AG09309 (cell line): ENCODE data around the gene MED20.

Experiments
- DNase-seq: peaks from one replicate; pipeline ENCODE4 v3.0.0-alpha.2; 2010; ENCODE audit warnings: low read depth
- H3K4me3 ChIP-seq: 2 replicates; pipeline ENCODE4 v1.5.1; 2011; ENCODE audit warnings: mild to moderate bottlenecking, low read depth, low read length, moderate library complexity; ENCODE audit not compliant: control insufficient read depth
- TF ChIP-seq, protein P1 (sequence below): IDR thresholded peaks from 2 replicates; pipeline ENCODE4 v1.5.1; 2011; ENCODE audit warnings: mild to moderate bottlenecking, low read depth, low read length, inconsistent platforms; ENCODE audit not compliant: insufficient read depth, control insufficient read depth; ENCODE audit errors: missing control alignments

MED20 gene

GRCh38 chr6:41965429-41966213 is 44.7 kb upstream of the MED20 start:
- TF ChIP-seq, protein P1, sequence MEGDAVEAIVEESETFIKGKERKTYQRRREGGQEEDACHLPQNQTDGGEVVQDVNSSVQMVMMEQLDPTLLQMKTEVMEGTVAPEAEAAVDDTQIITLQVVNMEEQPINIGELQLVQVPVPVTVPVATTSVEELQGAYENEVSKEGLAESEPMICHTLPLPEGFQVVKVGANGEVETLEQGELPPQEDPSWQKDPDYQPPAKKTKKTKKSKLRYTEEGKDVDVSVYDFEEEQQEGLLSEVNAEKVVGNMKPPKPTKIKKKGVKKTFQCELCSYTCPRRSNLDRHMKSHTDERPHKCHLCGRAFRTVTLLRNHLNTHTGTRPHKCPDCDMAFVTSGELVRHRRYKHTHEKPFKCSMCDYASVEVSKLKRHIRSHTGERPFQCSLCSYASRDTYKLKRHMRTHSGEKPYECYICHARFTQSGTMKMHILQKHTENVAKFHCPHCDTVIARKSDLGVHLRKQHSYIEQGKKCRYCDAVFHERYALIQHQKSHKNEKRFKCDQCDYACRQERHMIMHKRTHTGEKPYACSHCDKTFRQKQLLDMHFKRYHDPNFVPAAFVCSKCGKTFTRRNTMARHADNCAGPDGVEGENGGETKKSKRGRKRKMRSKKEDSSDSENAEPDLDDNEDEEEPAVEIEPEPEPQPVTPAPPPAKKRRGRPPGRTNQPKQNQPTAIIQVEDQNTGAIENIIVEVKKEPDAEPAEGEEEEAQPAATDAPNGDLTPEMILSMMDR, result no peak
- no peak overlapping the region for H3K4me3 ChIP-seq
- no peak for DNase-seq

- TF ChIP-seq, protein P1, result no peak
- no peak overlapping the region for H3K4me3 ChIP-seq
- DNase-seq, result no peak
Measured at GRCh38 chr6:41964201-41964887, 43.4 kb upstream of the MED20 start.

GRCh38 chr6:41963371-41963770 is 42.4 kb upstream of the MED20 start:
- H3K4me3 ChIP-seq, result no peak overlapping the region
- TF ChIP-seq, protein P1, result no peak
- DNase-seq, result no peak

DNA sequence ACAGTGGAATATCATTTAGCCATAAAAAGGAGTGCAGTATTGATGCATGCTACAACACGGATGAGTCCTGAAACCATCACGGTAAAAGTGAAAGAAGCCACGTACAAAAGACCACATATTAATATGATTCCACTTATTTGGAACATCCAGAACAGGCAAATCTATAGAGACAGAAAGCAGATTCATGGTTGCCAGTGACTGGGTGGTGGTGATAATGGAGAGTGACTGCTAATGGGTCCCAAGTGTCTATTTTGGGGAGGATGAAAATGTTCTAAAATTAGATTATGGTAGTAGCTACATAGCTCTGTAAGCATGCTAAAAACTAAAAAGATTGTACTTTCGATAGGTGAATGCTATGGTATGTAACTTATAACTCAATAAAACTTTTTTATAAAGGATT is 39.1 kb upstream of the MED20 start:
- TF ChIP-seq, protein P1, result no peak
- H3K4me3 ChIP-seq, result no peak overlapping the region
- no peak for DNase-seq

DNA sequence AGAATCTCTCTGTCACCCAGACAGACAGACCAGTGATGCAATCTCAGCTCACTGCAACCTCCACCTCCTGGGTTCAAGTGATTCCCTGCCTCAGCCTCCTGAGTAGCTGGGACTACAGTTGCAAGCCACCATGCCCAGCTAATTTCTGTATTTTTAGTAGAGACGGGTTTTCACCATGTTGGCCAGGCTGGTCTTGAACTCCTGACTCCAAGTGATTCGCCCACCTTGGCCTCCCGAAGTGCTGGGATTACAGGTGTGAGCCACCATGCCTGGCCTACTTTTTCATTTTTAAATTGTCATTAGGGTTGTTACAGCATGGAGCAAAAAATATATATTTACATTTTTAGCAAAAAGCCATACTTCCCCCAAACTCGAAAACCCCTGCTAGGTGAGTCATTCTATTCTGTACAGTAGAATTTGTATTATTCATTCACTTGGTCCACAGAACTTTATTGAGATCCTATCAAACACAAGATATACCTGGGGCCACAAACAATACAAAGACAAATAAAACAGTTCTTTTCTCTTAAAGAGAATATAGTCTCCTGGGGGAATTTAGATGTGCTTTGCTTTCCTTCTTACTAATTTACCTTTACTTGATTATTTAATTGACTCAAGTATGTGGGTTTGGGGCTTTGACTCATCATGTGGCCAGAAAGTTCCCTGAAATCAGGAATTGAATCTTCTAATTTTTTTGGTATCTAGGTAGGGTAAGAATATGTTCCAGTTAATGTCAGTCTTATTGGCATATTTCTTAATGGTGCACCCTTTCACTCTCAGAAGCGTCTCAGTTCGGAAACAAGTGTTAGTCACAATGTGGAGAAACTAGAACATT is 37.3 kb upstream of the MED20 start:
- no peak overlapping the region for H3K4me3 ChIP-seq
- TF ChIP-seq, protein P1, result no peak
- no peak for DNase-seq

DNA sequence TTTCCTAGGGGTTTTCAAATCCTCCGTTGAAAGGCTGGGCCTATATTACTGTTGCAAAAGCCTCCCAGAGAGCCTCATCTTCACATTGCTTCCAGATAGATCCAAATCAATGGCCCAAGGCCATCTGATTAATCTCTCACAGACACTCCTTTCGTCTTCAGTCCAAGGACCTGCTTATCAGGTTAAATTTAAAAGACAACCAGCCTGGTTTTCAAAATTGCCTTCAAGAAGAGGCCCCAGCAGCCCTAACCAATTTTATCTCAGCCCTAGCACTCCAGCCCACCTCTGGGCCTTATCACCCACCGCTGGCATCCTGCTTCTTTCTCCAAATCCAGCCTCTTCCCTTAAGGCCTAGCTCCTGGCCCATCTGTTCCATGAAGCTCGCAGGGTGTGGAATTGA is 36.2 kb upstream of the MED20 start:
- TF ChIP-seq, protein P1, result no peak
- H3K4me3 ChIP-seq, result no peak overlapping the region
- no peak for DNase-seq
